H9 (cell line): ENCODE results near the gene WDFY3. TPM values are rescaled to one million over a fixed set of nuclear protein-coding genes. Genes with fewer than 3 reads are reported as not detected.

Experiments
- DNase-seq: peaks from one replicate; pipeline ENCODE4 v3.0.0-alpha.2; 2017
- H2AFZ ChIP-seq: one replicate; pipeline ENCODE4 v1.6.1; 2013; ENCODE audit warnings: mild to moderate bottlenecking, low read length, control low read depth, moderate library complexity
- H2AK5ac ChIP-seq: 2 replicates; pipeline ENCODE4 v1.6.1; 2013; ENCODE audit warnings: low read length, control low read depth, mixed read lengths; ENCODE audit not compliant: insufficient read length
- H2BK120ac ChIP-seq: one replicate; pipeline ENCODE4 v1.6.1; 2013; ENCODE audit warnings: low read depth, mild to moderate bottlenecking, low read length, control low read depth, inconsistent platforms; ENCODE audit not compliant: poor library complexity, severe bottlenecking
- H2BK12ac ChIP-seq: 2 replicates; pipeline ENCODE4 v1.6.1; 2013; ENCODE audit warnings: low read length, control low read depth, mixed read lengths, low read depth; ENCODE audit not compliant: insufficient read length
- H2BK15ac ChIP-seq: 2 replicates; pipeline ENCODE4 v1.6.1; 2013; ENCODE audit warnings: low read depth, low read length, control low read depth
- H2BK20ac ChIP-seq: one replicate; pipeline ENCODE4 v1.6.1; 2013; ENCODE audit warnings: low read depth, mild to moderate bottlenecking, low read length, control low read depth, inconsistent platforms; ENCODE audit not compliant: poor library complexity, severe bottlenecking
- H2BK5ac ChIP-seq: 2 replicates; pipeline ENCODE4 v1.6.1; 2013; ENCODE audit warnings: low read length, control low read depth, mixed read lengths; ENCODE audit not compliant: insufficient read length
- H3K14ac ChIP-seq: 2 replicates; pipeline ENCODE4 v1.6.1; 2013; ENCODE audit warnings: low read length, control low read depth; ENCODE audit not compliant: insufficient read depth
- H3K18ac ChIP-seq: 2 replicates; pipeline ENCODE4 v1.6.1; 2013; ENCODE audit warnings: low read depth, mild to moderate bottlenecking, mixed read lengths, low read length, control low read depth; ENCODE audit not compliant: insufficient read length
- H3K23ac ChIP-seq: 2 replicates; pipeline ENCODE4 v1.6.1; 2013; ENCODE audit warnings: low read length, control low read depth, mixed read lengths, low read depth; ENCODE audit not compliant: insufficient read length
- H3K23me2 ChIP-seq: 2 replicates; pipeline ENCODE4 v1.6.1; 2013; ENCODE audit warnings: low read depth, mild to moderate bottlenecking, mixed read lengths, low read length, control low read depth; ENCODE audit not compliant: insufficient read length, poor library complexity, severe bottlenecking
- H3K27ac ChIP-seq: 2 replicates; pipeline ENCODE4 v1.5.1; 2013; ENCODE audit warnings: low read length, control low read depth, mixed read lengths, low read depth; ENCODE audit not compliant: insufficient read length
- H3K27me3 ChIP-seq: 2 replicates; pipeline ENCODE4 v1.6.1; 2013; ENCODE audit warnings: low read length, control low read depth, inconsistent platforms; ENCODE audit not compliant: insufficient read depth
- H3K4ac ChIP-seq: 2 replicates; pipeline ENCODE4 v1.6.1; 2013; ENCODE audit warnings: low read depth, mild to moderate bottlenecking, control low read depth, inconsistent platforms, low read length, moderate library complexity
- H3K4me1 ChIP-seq: 2 replicates; pipeline ENCODE4 v1.6.1; 2013; ENCODE audit warnings: low read length, control low read depth, inconsistent platforms; ENCODE audit not compliant: insufficient read depth
- H3K4me2 ChIP-seq: 2 replicates; pipeline ENCODE4 v1.6.1; 2013; ENCODE audit warnings: low read length, control low read depth, mixed read lengths; ENCODE audit not compliant: insufficient read length, insufficient read depth
- H3K56ac ChIP-seq: 2 replicates; pipeline ENCODE4 v1.6.1; 2013; ENCODE audit warnings: low read depth, mild to moderate bottlenecking, mixed read lengths, low read length, control low read depth; ENCODE audit not compliant: insufficient read length
- H3K79me1 ChIP-seq: 2 replicates; pipeline ENCODE4 v1.6.1; 2013; ENCODE audit warnings: low read depth, mild to moderate bottlenecking, moderate library complexity, low read length, control low read depth, inconsistent platforms; ENCODE audit not compliant: insufficient read depth, poor library complexity, severe bottlenecking
- H3K79me2 ChIP-seq: 2 replicates; pipeline ENCODE4 v1.6.1; 2013; ENCODE audit warnings: low read length, control low read depth, inconsistent platforms; ENCODE audit not compliant: insufficient read depth
- H3K9ac ChIP-seq: 2 replicates; pipeline ENCODE4 v1.6.1; 2013; ENCODE audit warnings: low read length, control low read depth, mixed read lengths; ENCODE audit not compliant: insufficient read length; ENCODE audit errors: extremely low read depth
- H3K9me3 ChIP-seq: one replicate; pipeline ENCODE4 v1.6.1; 2013; ENCODE audit warnings: low read depth, low read length, inconsistent platforms; ENCODE audit not compliant: control insufficient read depth
- H3T11ph ChIP-seq: one replicate; pipeline ENCODE4 v1.6.1; 2013; ENCODE audit warnings: mild to moderate bottlenecking, low read length, control low read depth, inconsistent platforms
- H4K20me1 ChIP-seq: one replicate; pipeline ENCODE4 v1.6.1; 2013; ENCODE audit not compliant: control insufficient read depth, insufficient read length, insufficient read depth
- H4K5ac ChIP-seq: 2 replicates; pipeline ENCODE4 v1.6.1; 2013; ENCODE audit warnings: low read depth, mild to moderate bottlenecking, mixed read lengths, low read length, control low read depth; ENCODE audit not compliant: insufficient read length
- H4K8ac ChIP-seq: replicated peaks from 2 replicates; pipeline ENCODE4 v1.6.1; 2013; ENCODE audit warnings: low read length, control low read depth, mixed read lengths, low read depth; ENCODE audit not compliant: insufficient read length
- H4K91ac ChIP-seq: 2 replicates; pipeline ENCODE4 v1.6.1; 2013; ENCODE audit warnings: low read depth, mild to moderate bottlenecking, moderate library complexity, mixed read lengths, low read length, control low read depth; ENCODE audit not compliant: insufficient read length
- H3K27ac Mint-ChIP-seq, 3 experiments: 2 replicates in 2 of 3; 3 replicates in 1 of 3; pipeline ENCODE4 v1.8.0; 2020 to 2021; ENCODE audit warnings: mixed read lengths in 3 of 3, mild to moderate bottlenecking in 1 of 3, moderate library complexity in 1 of 3
- H3K27me3 Mint-ChIP-seq: 2 replicates; pipeline ENCODE4 v1.8.0; 2021; ENCODE audit warnings: low read depth, mild to moderate bottlenecking, moderate library complexity, mixed read lengths
- H3K36me3 Mint-ChIP-seq, 3 experiments: 2 replicates in 2 of 3; 3 replicates in 1 of 3; pipeline ENCODE4 v1.8.0; 2020 to 2021; ENCODE audit warnings: low read depth in 3 of 3, mixed read lengths in 3 of 3; ENCODE audit not compliant: insufficient read depth in 1 of 3
- H3K4me1 Mint-ChIP-seq, 2 experiments: 2 replicates each; pipeline ENCODE4 v1.8.0; 2020; ENCODE audit warnings: mixed read lengths in 2 of 2
- H3K4me3 Mint-ChIP-seq, 2 experiments: 2 replicates in 1 of 2; 3 replicates in 1 of 2; pipeline ENCODE4 v1.8.0; 2020 to 2021; ENCODE audit warnings: mild to moderate bottlenecking in 2 of 2, mixed read lengths in 2 of 2, moderate library complexity in 1 of 2
- H3K9me3 Mint-ChIP-seq, 2 experiments: 2 replicates in 1 of 2; 3 replicates in 1 of 2; pipeline ENCODE4 v1.8.0; 2020; ENCODE audit warnings: mild to moderate bottlenecking in 2 of 2, mixed read lengths in 2 of 2, moderate library complexity in 1 of 2
- CTCF ChIP-seq: fragments of 200-600 bp; sonication (generic); conservative IDR thresholded peaks from 3 replicates; pipeline ENCODE4 v1.8.0; 2021; ENCODE audit warnings: antibody characterized with exemption, mild to moderate bottlenecking
- total RNA-seq: library from RNA; stranded (reverse); gene quantifications from 2 replicates; pipeline ENCODE4 v1.2.1, GENCODE V29; 2021

Gene WDFY3
- total RNA-seq, 1 experiment from 2014 or later: 54.6 TPM

DNA sequence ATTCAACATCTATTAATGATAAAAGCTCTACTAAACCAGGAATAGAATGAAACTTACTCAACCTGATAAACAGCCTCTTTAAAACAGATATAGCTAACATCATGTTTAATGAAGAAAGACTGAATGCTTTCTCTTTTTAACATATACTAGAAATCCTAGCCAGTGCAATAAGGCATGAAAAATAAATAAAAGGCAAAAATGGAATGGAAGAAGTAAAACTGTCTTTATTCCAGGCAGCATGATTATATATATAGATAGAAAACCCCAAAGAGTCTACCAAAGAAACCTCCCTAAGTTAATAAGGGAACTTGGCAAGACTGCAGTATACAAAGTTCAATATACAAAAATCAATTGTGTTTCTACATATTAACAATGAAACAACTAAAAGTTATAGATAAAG lies 25.5 kb downstream of the WDFY3 start:
- Mint-ChIP-seq H3K36me3 (peaks cover 21 to 35% (median 27%) of the 10 kb centered on the region in 3 experiments), H3K9me3 (peaks cover 27 to 31% of the 10 kb centered on the region in 2 experiments), H3K4me3 (no peak overlapping the region), H3K4me1 (no peaks in the 10 kb centered on the region), H3K27ac (no peak overlapping the region), H3K27me3 (no peaks in the 10 kb centered on the region)
- Histone ChIP-seq H2BK20ac (no peak overlapping the region), H3K27me3 (no peaks in the 10 kb centered on the region), H2AK5ac (no peak overlapping the region), H3K14ac (no peak overlapping the region), H3K79me2 (peaks cover 13% of the 10 kb centered on the region), H3K79me1 (no peaks in the 10 kb centered on the region), H2BK15ac (no peak overlapping the region), H3K9me3 (no peaks in the 10 kb centered on the region), H2BK5ac (no peak overlapping the region), H3K9ac (no peak overlapping the region), H2BK120ac (no peak overlapping the region), H3T11ph (no peak overlapping the region), H4K5ac (no peak overlapping the region), H3K23ac (no peak overlapping the region), H3K18ac (no peak overlapping the region), H3K4ac (no peak overlapping the region), H4K20me1 (no peaks in the 10 kb centered on the region), H3K4me2 (no peak overlapping the region), H3K4me1 (peaks cover 2% of the 10 kb centered on the region; the same call in 1 of the 2 replicates), H3K27ac (no peak overlapping the region), H4K8ac (no peak overlapping the region), H3K23me2 (no peaks in the 10 kb centered on the region), H2BK12ac (no peak overlapping the region), H4K91ac (no peak overlapping the region), H2AFZ (no peak overlapping the region), H3K56ac (no peak overlapping the region)
- no peak for DNase-seq
- no peak for TF ChIP-seq CTCF
